Subcutaneous adipose tissue (tissue), 4 donors: ENCODE results near the gene CFAP77. TPM values are rescaled to one million over a fixed set of nuclear protein-coding genes. Genes with fewer than 3 reads are reported as not detected.

Experiments
- CTCF ChIP-seq: fragments of 450-650 bp; IDR thresholded peaks from one replicate; pipeline ENCODE4 v1.5.1; 2016; ENCODE audit warnings: low read depth, mild to moderate bottlenecking, control low read depth, antibody characterized with exemption, moderate library complexity
- total RNA-seq, 4 donors: library from RNA; depleted of rRNA; stranded (reverse); fragments of >200 nt; gene quantifications; one replicate each; pipeline ENCODE4 v1.1.0, GENCODE V29; 2016

The CFAP77 gene
- total RNA-seq, 4 donors from 2014 or later, result not detected

GRCh38 chr9:132423503-132423902 is 13.5 kb downstream of the CFAP77 start:
- TF ChIP-seq CTCF, result no peak

- TF ChIP-seq CTCF, result no peak
Measured at GRCh38 chr9:132424857-132425674, 15.1 kb downstream of the CFAP77 start.

GRCh38 chr9:132425675-132426062 is 15.7 kb downstream of the CFAP77 start:
- TF ChIP-seq CTCF, result no peak

GRCh38 chr9:132426639-132427414 is 16.8 kb downstream of the CFAP77 start:
- TF ChIP-seq CTCF, result no peak

GRCh38 chr9:132430998-132431397 is 21.0 kb downstream of the CFAP77 start:
- no peak for TF ChIP-seq CTCF

GRCh38 chr9:132434881-132435280 is 24.9 kb downstream of the CFAP77 start:
- no peak for TF ChIP-seq CTCF

- TF ChIP-seq CTCF, result no peak
Measured at GRCh38 chr9:132439153-132439552, 29.1 kb downstream of the CFAP77 start.
